GM12801 (cell line): ENCODE measurements around the gene CEACAM19.

ENCODE experiments used
- CTCF ChIP-seq: IDR thresholded peaks from one replicate; pipeline ENCODE4 v1.5.1; 2011; ENCODE audit warnings: control low read depth; ENCODE audit not compliant: insufficient read length; ENCODE audit errors: extremely low read depth

The CEACAM19 gene

GRCh38 chr19:44675521-44675920 is 4.2 kb downstream of the CEACAM19 start:
- no peak for TF ChIP-seq CTCF

- no peak for TF ChIP-seq CTCF
Observed at GRCh38 chr19:44677019-44677811, 5.9 kb downstream of the CEACAM19 start.

- no peak for TF ChIP-seq CTCF
Observed at GRCh38 chr19:44680536-44680935, 9.3 kb downstream of the CEACAM19 start.

GRCh38 chr19:44681992-44682790 is 10.9 kb downstream of the CEACAM19 start:
- TF ChIP-seq CTCF, result no peak

- no peak for TF ChIP-seq CTCF
Observed at GRCh38 chr19:44682807-44683206, 11.5 kb downstream of the CEACAM19 start.

- no peak for TF ChIP-seq CTCF
Observed at GRCh38 chr19:44683434-44684210, 12.3 kb downstream of the CEACAM19 start.
